Right hindlimb (tissue), 1 donor: ENCODE data around the gene TMED6.

ENCODE experiments used
- DNase-seq: peaks from one replicate; pipeline ENCODE4 v3.0.0-alpha.2; 2018

TMED6 gene

DNA sequence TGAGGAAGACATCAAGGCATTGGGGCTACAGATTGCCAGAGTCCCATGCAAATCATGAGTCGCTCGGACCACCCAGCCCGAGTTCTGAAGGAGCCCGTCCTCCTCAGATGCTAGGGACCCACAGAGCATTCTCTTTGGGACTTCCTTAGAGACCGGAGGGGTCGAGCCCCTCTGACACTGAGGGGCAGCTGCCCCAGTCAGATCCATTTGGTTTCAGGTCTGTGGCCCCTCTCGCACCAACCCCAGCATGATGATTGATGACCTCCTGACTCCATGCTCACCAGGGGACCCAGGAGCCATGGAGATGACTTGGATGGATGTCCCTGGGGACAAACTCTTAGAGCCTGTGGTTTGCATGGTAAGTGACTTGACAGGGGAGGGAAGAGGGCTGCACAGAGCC, 29.2 kb downstream of the TMED6 start:
- DNase-seq: no peak

DNA sequence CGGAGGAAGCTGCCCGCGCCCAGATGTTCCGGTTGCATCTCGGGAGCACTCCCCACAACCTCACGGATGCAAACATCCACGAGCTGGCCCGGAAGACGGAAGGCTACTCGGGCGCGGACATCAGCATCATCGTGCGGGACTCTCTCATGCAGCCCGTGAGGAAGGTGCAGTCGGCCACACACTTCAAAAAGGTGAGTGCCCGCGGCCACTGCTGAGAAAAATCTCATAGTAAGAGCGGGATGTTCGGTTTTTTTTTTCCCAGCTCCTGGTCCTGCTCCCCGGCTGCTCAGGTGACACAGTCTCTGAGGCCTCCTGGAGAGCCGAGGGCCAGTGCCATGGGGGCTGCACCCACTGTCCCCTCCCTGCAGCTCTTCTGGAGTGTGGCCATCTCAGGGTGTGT, 30.5 kb downstream of the TMED6 start:
- DNase-seq: no peak

DNA sequence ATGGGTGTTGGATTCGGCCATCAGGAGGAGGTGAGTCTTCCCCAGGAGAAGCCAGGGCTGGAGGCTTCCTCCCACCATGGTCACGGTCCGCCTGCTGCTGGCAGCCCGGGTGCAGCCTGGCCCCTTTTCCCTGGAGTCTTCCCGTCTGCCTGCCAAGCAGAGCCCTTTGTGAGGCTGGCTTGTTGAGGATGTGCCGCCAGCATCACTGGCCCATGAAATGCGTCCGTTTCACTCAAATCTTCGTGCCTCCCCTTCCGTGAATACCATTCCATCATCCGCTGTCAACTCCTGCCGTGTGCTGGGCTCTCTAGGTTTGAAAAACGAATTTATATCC, 30.9 kb downstream of the TMED6 start:
- DNase-seq: no peak

DNA sequence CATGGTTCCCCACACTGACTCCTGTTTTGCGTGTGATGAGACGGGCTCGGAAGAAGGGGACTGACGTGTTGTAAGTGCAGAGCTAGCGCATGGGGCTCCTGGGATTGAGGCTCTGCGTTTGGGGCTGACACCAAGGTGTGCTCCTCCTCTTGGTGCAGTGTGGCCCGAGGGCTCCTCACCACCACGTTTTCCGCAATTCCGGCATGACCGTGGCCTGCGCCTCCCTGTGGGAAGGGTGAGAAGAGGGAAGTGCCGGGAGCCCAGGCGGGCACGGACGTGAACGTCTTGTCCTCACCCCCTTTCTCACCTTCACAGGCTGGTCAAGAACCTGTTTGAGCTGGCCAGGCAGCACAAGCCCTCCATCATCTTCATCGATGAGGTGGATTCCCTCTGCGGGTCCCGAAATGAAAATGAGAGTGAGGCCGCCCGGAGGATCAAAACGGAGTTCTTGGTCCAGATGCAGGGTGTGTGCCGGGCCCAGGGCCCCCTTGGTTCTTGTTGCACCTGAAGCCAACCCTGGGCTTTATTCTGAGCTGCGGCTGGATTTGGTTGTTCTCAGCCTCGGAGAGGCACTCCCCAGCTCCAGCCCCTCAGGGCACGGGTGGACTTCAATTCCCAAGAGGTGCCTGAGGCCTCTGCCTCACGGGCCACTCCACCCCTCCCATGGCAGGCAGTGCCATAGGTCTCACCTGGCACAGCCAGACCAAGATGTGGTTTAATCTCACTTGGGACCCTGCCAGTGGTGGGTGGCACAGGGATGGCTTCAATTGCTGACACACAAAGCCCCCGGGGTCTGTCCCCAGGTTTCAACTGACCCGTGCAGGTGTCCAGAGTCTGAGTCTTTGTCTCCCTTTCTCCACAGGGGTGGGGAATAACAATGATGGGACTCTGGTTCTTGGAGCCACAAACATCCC, 31.5 kb downstream of the TMED6 start:
- DNase-seq: no peak

DNA sequence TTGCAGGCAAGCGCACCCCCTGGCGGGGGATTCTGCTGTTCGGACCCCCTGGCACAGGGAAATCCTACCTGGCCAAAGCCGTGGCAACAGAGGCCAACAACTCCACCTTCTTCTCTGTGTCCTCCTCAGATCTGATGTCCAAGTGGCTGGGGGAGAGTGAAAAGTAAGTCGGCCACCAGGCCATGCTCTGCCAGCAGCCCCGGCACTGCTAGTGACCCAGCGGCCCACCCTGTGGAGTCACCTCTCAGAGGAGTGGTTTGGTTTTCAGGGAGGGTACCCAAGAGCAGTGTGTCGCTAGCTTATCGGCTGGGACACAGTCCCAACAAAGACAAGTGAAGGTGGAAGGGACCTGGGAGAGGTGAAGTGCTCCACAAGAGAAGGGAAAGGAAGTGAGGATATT, 32.2 kb downstream of the TMED6 start:
- no peak for DNase-seq

DNA sequence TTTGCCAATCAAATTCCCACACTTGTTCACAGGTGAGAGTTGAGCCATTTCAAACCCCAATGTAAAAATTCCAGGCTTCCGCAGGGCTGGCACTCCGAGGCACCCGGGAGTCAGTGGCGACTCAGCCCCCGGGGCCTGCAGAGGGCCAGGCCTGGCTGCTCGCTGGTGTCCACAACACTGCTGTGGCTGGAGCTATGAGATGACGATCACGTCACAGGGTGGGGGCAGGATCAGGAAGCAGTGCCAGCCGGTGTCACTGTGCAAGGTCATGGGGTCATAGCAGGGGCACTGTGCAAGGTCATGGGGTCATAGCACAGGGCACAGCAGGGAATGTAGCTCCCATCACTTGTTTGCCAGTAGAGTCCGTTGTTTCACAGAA, 32.7 kb downstream of the TMED6 start:
- no peak for DNase-seq

DNA sequence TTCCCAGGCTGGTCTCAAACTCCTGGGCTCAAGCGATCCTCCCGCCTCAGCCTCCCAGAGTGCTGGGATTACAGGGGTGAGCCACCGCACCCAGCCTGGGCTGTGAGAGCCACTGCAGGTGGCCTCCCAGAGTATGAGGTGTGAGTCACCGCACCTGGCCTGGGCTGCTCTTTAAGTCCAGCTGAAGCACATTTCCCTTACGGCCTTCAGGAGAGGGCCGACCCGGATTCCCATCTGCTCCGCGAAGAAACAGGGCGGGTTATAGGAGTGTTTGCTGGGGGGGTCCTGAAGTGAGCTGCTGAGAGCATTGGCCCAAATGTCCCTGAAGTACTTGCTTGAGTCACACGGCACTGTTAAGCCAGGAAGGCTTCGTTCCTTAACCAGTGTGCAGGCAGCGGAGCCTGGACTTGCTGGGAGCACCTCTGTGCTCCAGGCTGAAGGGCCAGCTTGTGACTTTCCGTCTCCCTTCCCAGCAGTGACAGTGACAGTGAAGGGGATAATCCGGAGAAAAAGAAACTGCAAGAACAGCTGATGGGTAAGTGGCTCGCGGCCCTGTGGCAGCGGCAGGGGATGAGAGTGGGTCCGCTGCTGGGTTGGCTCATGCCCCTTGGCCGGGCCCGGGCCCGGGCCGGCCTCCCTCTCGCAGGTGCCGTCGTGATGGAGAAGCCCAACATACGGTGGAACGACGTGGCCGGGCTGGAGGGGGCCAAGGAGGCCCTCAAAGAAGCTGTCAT, 33.2 kb downstream of the TMED6 start:
- no peak for DNase-seq

DNA sequence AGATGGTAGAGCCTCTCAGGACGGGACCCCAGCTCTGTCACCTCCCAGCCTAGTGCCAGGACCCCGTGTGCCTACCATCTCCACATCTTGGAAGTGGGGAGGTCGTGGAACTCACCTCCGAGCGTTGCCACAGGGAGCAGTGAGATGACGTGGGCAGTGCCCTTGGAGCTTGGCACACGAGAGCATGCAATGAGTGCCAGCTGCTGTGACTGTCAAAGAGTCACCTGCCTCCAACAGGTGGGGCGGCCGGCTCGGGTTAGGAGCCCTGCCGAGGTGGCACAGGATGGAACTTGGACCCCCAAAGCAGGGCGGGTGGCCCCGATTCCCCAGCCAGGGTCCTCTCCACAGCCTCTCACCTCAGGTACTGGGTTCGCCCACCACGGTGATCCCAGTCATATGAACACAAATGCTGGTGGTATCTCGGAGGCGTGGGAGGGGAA, 35.0 kb downstream of the TMED6 start:
- DNase-seq: no peak

DNA sequence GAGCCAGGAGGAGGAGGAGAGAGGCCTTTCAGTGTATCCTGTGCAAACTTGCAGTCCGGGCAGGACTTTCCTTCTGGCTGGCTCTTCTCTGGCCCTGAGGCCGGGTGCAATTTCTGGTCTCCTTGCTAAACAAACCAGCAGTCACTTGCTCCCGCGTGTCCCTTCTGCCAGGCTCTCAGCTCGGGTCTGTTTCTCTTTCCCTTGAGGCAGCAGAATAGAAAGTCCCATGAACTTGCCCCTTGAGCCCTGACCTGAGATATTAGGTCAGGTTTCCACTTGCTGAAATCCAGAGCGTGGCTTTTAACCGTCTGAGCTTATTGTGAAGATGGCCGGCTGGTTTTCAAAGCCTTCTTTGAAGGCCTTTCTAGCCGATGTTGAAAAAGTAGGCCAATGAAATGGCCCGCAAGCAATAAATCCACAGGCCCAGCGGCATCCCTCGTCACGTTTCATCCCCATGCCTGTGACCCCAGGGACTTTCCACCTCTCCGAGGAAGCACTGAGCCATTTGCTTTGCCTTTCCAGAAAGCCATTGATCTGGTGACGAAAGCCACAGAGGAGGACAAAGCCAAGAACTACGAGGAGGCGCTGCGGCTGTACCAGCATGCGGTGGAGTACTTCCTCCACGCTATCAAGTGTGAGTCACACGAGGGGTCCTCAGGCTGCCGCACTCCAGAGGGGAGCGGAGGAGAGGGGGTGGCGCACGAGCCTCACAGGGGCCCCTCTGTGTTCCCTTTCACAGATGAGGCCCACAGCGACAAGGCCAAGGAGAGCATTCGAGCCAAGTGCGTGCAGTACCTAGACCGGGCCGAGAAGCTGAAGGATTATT, 35.9 kb downstream of the TMED6 start:
- DNase-seq: no peak

DNA sequence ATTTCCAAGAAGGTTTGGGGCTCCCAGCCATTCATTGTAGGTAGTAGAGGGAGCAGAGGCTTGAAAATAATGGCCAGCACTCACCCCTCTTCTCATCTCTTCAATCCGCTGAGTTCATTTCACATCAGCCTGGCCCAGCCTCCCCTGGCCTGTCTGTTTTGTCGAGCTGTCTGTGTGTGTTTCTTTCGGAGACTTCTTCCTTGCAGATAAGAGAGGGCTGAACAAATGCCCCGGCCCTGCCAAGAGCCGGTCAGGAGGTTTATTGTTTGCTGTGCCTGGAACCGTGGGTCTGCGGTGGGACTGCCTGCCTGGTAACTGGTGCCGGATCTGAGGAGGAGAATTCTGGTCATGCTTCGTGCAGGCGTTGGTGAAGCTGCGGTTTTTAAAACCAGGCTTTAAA, 37.1 kb downstream of the TMED6 start:
- no peak for DNase-seq

DNA sequence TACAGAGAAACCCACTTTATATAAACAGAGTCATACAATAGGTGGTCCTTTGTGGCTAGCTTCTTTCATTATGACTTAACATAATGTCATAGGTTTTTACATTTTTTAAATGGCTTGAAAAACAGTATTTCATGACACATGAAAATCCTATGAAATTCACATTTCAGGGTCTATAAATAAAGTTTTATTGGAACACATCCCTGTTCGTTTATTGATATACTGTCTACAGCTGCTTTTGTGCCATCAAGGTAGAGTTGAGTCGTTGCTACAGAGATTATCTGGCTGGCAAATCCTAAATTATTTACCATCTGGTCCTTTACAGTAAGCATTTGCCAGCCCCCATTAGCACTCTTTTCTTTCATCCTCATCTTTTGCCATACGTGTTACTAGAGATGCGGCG, 38.1 kb downstream of the TMED6 start:
- no peak for DNase-seq

DNA sequence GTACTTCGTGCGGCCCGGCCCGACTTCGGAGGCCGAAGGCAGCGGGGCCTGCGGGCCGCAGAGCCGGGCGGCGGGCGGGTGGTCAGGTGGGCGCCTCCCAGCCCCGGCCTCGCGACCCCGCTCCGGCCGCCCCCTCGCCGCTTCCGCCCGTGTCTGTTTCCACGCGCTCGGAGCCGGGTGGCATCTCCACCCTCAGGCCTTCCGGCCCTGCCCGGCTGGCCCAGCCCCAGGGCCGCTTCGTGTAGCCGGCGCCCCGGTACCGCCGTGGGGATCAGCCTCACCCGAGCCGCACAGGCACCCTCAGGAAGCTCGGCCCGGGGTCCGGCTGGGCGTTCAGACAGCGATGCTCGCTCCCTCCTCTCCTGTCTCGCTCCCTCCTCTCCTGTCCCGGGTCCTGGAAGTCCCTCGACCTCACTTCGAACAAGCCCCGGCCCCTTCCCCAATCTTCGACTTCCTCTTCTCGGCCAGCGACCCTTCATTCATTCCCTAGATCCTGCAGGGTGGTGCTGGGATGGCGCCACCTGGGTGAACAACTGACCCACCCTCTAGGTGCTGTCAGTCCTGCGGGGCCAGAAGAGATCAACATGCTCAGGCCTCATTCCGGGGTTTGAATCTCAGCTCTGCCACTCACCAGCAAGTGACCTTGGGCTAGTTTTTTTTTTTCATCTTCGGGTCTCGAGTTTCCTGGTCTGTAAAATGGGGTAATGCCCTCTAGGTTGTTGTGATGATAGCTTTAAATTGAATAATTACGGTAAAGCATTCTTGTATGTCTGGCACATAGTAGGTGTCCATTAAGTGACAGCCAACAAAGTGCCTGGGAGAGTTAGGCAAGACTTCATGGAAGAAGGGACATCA, 39.8 kb downstream of the TMED6 start:
- no peak for DNase-seq

DNA sequence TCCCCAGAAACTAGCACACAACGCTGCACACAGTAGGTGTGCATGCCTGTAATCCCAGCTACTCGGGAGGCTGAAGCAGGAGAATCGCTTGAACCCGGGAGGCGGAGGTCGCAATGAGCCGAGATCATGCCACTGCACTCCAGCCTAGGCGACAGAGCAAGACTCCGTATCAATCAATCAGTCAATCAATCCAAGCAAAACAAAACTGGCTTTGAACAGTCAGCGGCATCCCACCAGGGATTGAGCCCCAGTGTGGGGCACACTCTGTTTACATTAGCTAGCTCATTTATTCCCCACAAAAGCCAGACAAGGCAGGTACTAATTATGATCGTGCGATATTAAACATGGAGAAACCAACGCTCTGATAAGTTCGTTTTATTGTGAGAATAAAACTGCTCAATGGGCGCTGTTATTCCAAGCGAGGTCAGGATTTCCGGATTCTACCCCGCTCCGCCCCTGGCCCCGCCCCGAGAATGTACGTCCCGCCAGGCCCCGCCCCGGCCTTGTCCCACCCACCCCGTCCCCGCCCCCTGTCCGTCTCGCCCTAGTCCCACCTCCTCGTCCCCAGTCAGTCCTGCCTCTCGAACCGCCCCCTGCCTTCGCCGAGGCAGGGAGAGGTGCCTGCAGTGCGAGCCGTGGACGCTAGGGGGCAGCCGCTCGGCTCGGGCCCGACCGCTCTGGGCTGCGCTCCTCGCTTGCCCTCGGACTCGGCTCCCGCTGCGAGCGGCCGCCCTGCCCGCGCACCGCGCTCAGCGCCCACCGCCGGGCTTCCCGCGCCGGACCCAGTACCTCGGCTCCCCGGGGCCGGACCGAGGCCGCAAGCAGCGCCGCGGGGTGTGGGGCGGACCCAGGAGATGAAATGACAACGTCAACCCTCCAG, 40.7 kb downstream of the TMED6 start, which contains the start of gene VPS4A:
Gene VPS4A, plus strand, starts transcription at position 698 of the 880 bp plus-strand sequence. Its CDS starts 162 bp downstream, at position 860.
- peak; percentile 98 for DNase-seq

DNA sequence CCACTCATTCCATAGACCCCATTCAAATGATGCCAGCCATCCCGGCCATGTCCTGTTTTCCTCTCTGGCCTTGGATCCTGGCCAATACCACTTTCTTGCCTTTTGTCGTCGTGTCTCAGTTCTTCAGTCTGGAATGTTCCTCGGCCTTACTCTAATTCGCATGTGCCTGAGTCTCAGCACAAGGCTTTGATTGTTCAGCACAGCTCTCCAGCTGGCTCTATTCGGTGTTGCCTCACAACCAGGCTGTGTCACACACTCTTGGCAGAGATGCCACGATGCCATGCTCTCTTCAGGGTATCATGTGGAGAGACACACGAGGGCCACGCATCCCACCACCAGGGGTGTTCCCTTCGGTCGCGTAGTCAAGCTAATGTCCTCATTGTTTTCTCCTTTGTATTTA, 42.3 kb downstream of the TMED6 start:
- DNase-seq: no peak

DNA sequence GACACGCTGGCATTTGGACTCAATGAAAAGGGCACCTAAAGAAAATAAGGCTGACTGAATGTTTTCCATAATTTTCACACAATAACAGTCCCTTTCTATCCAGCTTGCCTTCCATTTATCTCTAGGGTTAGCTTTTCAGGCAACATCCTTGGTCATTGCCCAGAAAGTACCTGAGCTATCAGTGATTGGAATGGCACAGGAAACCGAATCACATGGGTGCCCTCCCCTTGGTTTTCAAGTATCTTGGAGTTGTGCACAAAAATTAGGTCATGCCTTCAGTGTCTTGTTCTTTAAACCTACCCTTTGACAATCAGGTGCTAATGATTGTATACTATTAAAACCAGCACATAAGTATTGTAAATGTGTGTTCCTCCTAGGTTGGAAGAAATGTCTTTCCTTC, 43.7 kb downstream of the TMED6 start:
- no peak for DNase-seq

DNA sequence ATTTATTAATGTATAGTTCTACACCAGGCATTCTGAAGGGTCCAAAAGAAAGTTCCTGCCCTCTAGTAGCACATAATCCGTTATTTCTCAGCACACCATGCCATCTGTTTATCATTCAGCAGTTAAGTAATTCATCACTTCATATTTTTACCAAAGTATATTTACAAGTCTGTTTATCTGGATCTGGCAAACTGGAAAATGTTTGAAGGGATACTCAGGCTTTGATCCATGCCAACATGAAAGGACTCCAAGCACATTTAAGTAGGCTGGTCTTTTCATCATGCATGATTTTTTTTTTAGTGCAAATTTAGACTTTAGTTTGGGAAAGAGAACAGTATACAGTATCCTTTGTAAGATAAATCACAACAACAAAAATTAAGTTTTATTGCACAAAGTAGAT, 44.5 kb downstream of the TMED6 start:
- no peak for DNase-seq

DNA sequence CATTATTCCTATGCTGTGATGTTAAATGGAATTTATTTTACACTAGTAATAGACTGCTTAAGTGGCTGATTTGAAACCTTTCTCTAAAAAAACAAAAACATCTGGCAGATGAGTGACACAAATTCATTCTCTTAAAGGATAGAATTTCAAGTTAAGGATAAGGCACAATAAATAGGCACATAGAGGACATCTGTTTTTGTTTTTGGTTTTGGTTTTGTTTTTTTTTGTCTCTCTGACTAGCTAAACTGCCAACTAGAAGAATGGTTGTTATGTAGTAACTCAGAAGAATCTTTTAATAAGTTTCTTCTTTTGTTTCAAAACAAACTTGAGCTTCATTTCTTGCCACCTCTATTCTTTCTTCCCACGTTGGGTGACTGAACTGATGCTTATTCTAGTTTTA, 45.6 kb downstream of the TMED6 start:
- DNase-seq: no peak

DNA sequence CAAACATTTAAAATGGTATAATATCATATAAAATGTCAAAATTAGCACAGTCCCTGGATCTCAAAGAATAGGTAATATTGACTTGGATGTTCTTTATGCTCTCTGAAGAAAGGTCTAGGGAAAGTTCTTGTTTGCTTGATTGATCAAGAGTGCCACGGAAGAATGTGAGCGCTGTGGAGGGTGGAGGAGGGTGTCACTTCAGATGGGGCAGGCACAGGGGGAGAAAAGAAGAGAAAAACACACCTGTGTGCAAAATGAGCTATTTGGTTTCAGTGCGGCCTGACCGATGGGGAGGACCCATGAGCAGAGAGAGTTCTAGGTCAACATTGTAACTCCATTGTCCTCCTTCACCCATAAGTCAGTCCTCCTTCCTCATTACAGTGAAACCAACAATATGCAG, 49.3 kb downstream of the TMED6 start:
- no peak for DNase-seq

DNA sequence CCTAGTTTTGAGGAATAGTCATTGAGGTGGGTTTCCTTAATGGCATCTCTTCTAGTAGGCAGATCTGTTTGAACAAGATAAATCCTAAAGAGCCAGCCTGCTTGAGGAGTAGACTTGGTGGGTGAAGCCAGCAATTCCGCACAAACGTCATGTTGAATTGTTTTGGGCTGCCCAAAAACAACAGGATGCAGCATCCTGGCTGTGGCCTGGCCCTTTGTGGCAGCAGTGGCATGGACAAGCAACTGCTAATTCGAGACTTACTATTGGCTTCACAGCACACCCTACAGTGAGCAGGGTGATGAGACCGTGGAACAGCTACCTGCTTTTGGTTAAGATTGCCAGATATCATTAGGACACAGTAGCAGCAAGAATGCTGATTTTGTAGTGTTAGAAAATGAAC, 49.7 kb downstream of the TMED6 start:
- no peak for DNase-seq

DNA sequence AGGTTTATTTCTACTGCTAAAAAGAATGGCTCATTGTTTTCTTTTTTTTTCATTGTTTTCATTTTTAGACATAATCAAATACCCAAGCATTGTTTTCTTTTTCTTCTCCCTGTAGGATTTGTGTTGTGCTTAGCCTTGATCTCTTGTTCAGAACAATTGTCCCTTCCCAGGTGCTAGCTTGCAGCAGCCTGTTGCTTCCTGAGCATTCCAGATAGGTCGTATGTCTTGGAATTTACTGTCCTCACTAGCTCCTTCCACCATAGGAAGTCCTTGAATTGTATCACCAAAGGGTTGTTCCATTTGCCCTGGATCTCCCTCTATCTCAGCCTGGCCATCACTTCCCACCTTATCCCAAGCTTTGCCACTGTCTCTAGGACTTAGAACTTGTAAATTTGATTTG, 50.4 kb downstream of the TMED6 start:
- DNase-seq: no peak

DNA sequence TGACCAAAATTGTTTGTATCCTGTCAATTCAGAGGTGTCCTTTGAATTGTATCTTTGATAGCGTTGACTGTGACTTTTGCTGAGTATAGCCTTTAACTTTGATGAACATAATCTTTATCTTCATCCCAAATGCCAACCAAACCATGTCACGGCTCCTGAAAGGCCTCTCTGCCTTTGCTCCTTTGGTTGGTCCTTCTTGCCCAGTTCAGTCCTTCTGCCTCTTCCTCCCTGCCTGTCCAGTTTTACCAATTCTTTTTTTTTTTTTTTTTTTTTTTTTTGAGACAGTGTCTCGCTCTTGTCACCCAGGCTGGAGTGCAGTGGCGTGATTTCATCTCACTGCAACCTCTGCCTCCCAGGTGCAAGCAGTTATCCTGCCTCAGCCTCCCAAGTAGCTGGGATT, 53.3 kb downstream of the TMED6 start:
- DNase-seq: no peak
